Karpas-422 (cell line): Measurements from ENCODE around the gene HERC2. TPM values are rescaled to one million over a fixed set of nuclear protein-coding genes. Genes with fewer than 3 reads are reported as not detected.
"Not testable (repeated sequence)": the region's sequence is repeated elsewhere in the genome, so short reads cannot be mapped to it uniquely, and the experiment has no call there.

ENCODE experiments used
- DNase-seq: peaks from one replicate; pipeline ENCODE4 v3.0.0-alpha.2; 2015
- H2AFZ ChIP-seq: fragments of 200-600 bp; sonication (generic); 2 replicates; pipeline ENCODE4 v1.6.1; 2014; ENCODE audit warnings: antibody characterized with exemption, low read length, mixed read lengths
- H3K27ac ChIP-seq: fragments of 200-600 bp; sonication (generic); 2 replicates; pipeline ENCODE4 v1.5.1; 2014; ENCODE audit warnings: mild to moderate bottlenecking, low read length, moderate library complexity
- H3K27me3 ChIP-seq: fragments of 200-600 bp; sonication (generic); 2 replicates; pipeline ENCODE4 v1.6.1; 2014; ENCODE audit warnings: low read length, mixed read lengths
- H3K36me3 ChIP-seq: fragments of 200-600 bp; sonication (generic); 2 replicates; pipeline ENCODE4 v1.6.1; 2014; ENCODE audit warnings: low read length, mixed read lengths; ENCODE audit not compliant: insufficient read depth
- H3K4me1 ChIP-seq: fragments of 200-600 bp; sonication (generic); 2 replicates; pipeline ENCODE4 v1.6.1; 2014; ENCODE audit warnings: mild to moderate bottlenecking, low read length, mixed read lengths
- H3K4me2 ChIP-seq: fragments of 200-600 bp; sonication (generic); 2 replicates; pipeline ENCODE4 v1.6.1; 2014; ENCODE audit warnings: low read length, low read depth, mild to moderate bottlenecking; ENCODE audit not compliant: poor library complexity, severe bottlenecking
- H3K4me3 ChIP-seq: fragments of 200-600 bp; sonication (generic); 2 replicates; pipeline ENCODE4 v1.5.1; 2014; ENCODE audit warnings: mild to moderate bottlenecking, antibody characterized with exemption, low read length, mixed read lengths
- H3K79me2 ChIP-seq: fragments of 200-600 bp; sonication (generic); 2 replicates; pipeline ENCODE4 v1.6.1; 2014; ENCODE audit warnings: mild to moderate bottlenecking, low read length, mixed read lengths
- H3K9ac ChIP-seq: fragments of 200-600 bp; sonication (generic); 2 replicates; pipeline ENCODE4 v1.6.0; 2014; ENCODE audit warnings: low read length
- H3K9me2 ChIP-seq: fragments of 200-600 bp; sonication (generic), shearing (Covaris generic); replicated peaks from 2 replicates; pipeline ENCODE4 v1.6.0; 2014; ENCODE audit warnings: mild to moderate bottlenecking, low read length, moderate library complexity; ENCODE audit not compliant: insufficient read depth
- H3K9me3 ChIP-seq: fragments of 300-700, 200-600 bp; sonication (generic); 2 replicates; pipeline ENCODE4 v1.6.1; 2014; ENCODE audit warnings: low read length, mixed read lengths
- H4K20me1 ChIP-seq: fragments of 200-600 bp; sonication (generic); 2 replicates; pipeline ENCODE4 v1.6.1; 2014; ENCODE audit warnings: mild to moderate bottlenecking, antibody characterized with exemption, low read length, low read depth; ENCODE audit not compliant: insufficient read depth
- total RNA-seq: library from RNA; depleted of rRNA; stranded (reverse); fragments of >200 nt; shearing (Covaris generic); gene quantifications from 2 replicates; pipeline ENCODE4 v1.2.3, GENCODE V29; 2014; ENCODE audit warnings: low replicate concordance

Gene HERC2
- total RNA-seq, 1 experiment from 2014 or later, result 58.7 TPM

DNA sequence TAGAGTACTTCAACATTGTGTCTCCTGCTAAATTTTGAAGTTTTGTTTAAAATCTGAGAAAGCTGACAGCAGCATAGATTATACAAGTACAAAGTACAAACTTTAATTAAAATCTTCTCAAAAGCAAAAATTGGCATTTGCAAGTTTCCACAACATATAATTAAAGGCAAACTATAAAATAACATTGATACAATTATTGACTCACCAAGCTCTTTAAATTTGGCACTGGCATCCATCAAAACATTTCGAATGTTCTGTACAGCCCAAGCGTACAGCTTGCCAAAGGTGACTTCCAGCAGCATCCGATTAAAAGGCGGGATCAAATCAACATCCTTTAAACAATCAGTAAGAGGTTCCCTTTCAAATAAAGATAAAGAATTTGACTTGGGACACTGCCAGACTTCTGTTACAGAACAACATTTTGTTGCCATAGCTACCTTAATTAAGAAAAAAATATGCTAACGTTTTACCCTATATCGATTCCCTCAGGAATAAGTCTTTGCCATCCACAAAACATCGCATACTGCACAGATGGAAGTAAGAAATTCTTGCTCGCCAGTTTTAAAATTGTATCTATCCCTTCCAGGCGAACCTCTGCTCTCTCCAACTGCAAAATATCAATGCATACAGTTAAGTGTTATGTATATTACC is 92.9 kb downstream of the HERC2 start:
- not testable (repeated sequence) for H3K9me2 ChIP-seq, DNase-seq, H4K20me1 ChIP-seq, H3K9me3 ChIP-seq, H3K9ac ChIP-seq, H3K4me2 ChIP-seq, H3K27ac ChIP-seq, H3K79me2 ChIP-seq, H2AFZ ChIP-seq, H3K36me3 ChIP-seq, H3K4me3 ChIP-seq, H3K27me3 ChIP-seq, H3K4me1 ChIP-seq

DNA sequence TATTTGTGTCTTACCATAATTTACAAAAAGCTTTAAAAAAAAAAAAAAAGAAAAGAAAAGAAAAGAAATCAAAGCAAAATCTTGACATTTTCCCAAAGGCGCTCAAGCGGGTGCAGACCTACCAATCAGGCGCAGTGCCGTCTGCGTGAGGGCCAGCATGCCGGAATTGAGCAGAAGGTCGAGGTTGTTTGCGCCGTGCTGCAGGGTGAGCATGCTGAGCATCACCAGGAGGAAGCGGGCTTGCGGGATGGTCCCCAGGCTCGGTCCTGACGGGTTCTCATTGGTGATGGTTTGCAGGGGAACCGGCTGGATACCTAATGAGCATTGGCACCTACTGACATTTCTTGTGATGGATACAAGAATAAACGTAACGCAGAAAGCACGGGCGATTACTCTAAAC is 93.9 kb downstream of the HERC2 start:
- no peaks in the 10 kb centered on the region for H3K9me3 ChIP-seq
- H4K20me1 ChIP-seq, result no peaks in the 10 kb centered on the region
- H3K4me2 ChIP-seq, result no peak overlapping the region
- H3K36me3 ChIP-seq, result peaks cover 5% of the 10 kb centered on the region
- H3K27ac ChIP-seq, result no peak overlapping the region
- 0 out of 2 replicates have a peak, but pooled peaks cover 2% of the 10 kb centered on the region for H3K79me2 ChIP-seq
- no peaks in the 10 kb centered on the region for H3K9me2 ChIP-seq
- no peak overlapping the region for H3K4me3 ChIP-seq
- no peaks in the 10 kb centered on the region for H3K4me1 ChIP-seq
- DNase-seq, result no peak
- no peaks in the 10 kb centered on the region for H3K27me3 ChIP-seq
- H3K9ac ChIP-seq, result no peak overlapping the region
- no peak overlapping the region for H2AFZ ChIP-seq

DNA sequence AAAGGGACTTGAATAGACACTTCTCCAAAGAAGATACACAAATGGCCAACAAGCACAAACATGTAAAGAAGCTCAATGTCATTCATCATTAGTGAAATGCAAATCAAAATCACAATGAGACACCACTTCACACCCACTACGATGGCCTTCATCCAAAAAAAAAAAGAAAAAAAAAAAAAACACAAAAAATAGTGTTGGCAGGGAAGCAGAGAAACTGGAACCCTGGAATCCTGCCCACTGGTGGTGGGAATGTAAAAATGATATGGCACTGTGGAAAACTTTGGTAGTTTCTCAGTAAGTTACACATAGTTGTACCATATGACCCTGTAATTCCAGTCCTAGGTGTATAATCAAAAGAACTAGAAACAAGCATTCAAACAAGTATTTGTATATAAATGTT is 94.7 kb downstream of the HERC2 start:
- not testable (repeated sequence) for H3K36me3 ChIP-seq, H3K4me3 ChIP-seq, DNase-seq, H3K9me3 ChIP-seq, H3K4me2 ChIP-seq, H3K27me3 ChIP-seq, H3K79me2 ChIP-seq, H3K4me1 ChIP-seq, H2AFZ ChIP-seq, H3K9ac ChIP-seq, H3K27ac ChIP-seq, H3K9me2 ChIP-seq, H4K20me1 ChIP-seq

DNA sequence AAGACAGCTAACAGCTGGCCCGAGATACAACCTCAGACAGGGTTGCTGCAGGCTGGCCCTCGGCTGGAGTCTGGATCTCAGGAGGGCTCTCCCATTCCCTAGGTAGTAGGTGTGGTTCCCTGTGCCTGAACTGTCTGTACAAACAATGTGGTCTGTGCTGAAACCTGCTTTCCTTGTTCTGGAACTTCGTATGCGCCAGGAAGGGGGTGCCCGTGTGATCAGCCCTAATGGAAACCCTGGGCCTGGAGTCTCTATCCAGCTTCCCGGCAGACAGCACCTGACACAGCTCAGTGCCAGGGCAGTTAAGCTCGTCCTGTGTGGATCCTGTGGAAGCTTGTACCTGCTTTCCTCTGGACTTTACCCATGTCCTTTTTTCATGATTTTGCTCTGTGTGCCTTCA is 99.4 kb downstream of the HERC2 start:
- not testable (repeated sequence) for H3K4me2 ChIP-seq, H3K9ac ChIP-seq, DNase-seq, H3K27me3 ChIP-seq, H4K20me1 ChIP-seq, H3K27ac ChIP-seq, H3K4me1 ChIP-seq, H3K36me3 ChIP-seq, H2AFZ ChIP-seq, H3K9me2 ChIP-seq, H3K79me2 ChIP-seq, H3K4me3 ChIP-seq, H3K9me3 ChIP-seq

DNA sequence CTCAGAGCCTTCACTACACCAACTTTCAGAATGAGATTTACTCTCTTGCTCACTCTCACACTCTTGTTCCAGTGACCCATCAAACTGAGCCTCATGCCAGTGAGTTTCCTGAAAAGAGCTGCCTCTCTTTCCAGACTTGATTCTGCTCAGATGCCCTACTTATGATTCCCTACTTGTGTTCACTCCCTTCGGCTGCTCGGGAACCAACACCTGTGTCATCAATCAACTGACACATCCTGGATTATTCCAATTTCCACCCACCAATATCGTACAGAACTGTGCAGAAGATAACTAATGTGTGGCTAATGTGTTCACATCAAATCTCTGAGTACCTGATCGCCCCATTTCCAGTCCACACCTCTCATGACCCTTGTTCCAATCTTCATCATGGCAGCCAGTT is 100.3 kb downstream of the HERC2 start:
- H3K9me3 ChIP-seq, H3K27ac ChIP-seq, H3K4me2 ChIP-seq, H3K4me1 ChIP-seq, DNase-seq, H2AFZ ChIP-seq, H3K36me3 ChIP-seq, H3K4me3 ChIP-seq, H3K27me3 ChIP-seq, H3K79me2 ChIP-seq, H3K9me2 ChIP-seq, H3K9ac ChIP-seq, H4K20me1 ChIP-seq: not testable (repeated sequence)

DNA sequence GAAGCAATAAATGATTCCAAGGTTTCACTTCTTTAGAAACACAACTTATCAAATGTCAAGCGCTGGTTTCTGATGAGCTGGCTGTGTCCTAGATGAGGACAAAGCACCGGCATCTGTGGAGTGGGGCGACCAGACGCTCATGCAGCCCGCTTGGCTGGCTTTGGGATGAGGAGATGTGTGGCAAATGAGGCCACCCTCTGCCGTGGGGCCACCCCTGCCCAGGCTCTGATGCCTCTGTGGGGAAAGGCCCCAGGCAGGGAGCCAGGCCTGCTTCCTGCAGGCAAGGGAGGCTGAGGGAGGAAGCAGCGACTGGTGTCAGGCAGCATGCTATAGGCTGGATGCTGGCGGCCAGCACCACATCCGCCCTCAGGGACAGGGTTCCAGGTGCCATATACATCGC is 102.9 kb downstream of the HERC2 start:
- Histone ChIP-seq H3K9me3 (no peaks in the 10 kb centered on the region), H3K4me1 (no peaks in the 10 kb centered on the region), H3K27ac (no peak overlapping the region), H3K9me2 (no peaks in the 10 kb centered on the region), H3K36me3 (no peaks in the 10 kb centered on the region), H4K20me1 (no peaks in the 10 kb centered on the region), H3K27me3 (no peaks in the 10 kb centered on the region), H3K79me2 (no peaks in the 10 kb centered on the region), H3K9ac (no peak overlapping the region), H3K4me2 (no peak overlapping the region), H2AFZ (no peak overlapping the region), H3K4me3 (no peak overlapping the region)
- no peak for DNase-seq

DNA sequence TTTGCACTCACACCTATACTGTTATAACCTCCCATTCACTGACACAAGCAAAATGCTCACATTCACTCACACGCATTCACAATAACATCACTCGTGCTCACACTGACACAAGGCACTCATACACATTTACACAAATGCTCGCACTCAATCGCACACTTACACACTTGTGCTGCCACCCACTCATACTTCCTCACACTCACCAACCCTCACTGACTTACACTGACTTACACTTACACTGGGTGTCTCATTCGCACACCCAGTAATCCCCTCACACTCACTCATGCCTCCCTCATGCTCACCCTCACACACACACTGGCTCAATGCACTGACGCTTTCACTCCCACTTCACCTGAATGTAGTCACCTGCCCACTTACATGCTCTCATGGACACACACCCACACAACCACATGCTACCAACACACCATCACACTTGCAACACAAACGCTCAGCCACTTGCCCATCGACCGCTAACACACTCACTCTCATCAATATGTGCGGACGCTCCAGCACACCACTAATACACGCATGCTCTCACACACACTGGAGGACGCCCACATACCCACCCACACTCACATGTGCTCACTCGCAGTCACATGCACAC is 104.9 kb downstream of the HERC2 start:
- not testable (repeated sequence) for H3K27ac ChIP-seq, H4K20me1 ChIP-seq, H3K36me3 ChIP-seq, H3K4me3 ChIP-seq, H3K9me2 ChIP-seq, H3K9me3 ChIP-seq, H3K4me2 ChIP-seq, H3K4me1 ChIP-seq, H3K27me3 ChIP-seq, H2AFZ ChIP-seq, DNase-seq, H3K9ac ChIP-seq, H3K79me2 ChIP-seq

DNA sequence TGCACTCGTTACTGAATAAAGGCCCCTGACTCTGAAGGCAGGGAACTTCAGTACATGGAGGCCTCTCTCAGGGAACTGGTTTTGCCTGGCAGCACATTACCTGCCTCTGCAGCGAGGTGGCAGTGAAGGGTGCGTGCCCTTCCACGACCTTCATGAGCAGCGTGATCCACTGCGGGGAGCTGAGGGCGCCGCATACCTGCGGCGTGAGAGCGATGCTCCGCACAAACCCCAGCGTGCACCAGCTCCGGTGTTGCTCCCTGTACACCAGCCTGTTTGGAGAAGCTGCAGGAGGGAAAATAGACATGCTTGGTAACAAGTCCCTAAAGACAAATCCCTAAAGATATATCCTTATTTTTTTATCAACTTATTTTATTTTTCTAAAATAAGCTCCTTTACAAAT is 106.5 kb downstream of the HERC2 start:
- not testable (repeated sequence) for H3K27ac ChIP-seq, H3K4me2 ChIP-seq, H3K9me3 ChIP-seq, H3K4me1 ChIP-seq, H3K4me3 ChIP-seq, H3K9ac ChIP-seq, H3K79me2 ChIP-seq, H2AFZ ChIP-seq, DNase-seq, H3K36me3 ChIP-seq, H3K27me3 ChIP-seq, H4K20me1 ChIP-seq, H3K9me2 ChIP-seq
